DMS153 (cell line): ENCODE measurements around the gene ATOSA.
A peak's percentile ranks its signal among the peaks of the same experiment; 100 is the strongest.

Source experiments
- DNase-seq: peaks from one replicate; lab custom pipeline; 2025; lab: John Stamatoyannopoulos, UW

ATOSA gene, protein sequence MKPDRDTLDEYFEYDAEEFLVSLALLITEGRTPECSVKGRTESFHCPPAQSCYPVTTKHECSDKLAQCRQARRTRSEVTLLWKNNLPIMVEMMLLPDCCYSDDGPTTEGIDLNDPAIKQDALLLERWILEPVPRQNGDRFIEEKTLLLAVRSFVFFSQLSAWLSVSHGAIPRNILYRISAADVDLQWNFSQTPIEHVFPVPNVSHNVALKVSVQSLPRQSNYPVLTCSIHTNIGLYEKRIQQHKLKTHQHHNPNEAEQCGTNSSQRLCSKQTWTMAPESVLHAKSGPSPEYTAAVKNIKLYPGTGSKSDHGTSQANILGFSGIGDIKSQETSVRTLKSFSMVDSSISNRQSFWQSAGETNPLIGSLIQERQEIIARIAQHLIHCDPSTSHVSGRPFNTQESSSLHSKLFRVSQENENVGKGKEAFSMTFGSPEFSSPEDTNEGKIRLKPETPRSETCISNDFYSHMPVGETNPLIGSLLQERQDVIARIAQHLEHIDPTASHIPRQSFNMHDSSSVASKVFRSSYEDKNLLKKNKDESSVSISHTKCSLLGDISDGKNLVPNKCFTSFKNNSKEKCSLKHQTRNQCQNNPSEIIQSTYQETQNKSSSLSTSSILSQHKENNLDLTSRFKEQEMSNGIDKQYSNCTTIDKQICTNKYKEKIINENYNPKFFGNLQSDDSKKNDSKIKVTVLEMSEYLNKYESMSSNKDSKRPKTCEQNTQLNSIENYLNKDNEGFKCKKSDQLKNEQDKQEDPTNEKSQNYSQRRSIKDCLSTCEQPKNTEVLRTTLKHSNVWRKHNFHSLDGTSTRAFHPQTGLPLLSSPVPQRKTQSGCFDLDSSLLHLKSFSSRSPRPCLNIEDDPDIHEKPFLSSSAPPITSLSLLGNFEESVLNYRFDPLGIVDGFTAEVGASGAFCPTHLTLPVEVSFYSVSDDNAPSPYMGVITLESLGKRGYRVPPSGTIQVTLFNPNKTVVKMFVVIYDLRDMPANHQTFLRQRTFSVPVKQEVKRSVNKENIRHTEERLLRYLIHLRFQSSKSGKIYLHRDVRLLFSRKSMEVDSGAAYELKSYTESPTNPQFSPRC

GRCh38 chr15:52679232-52680040 lies at the start of gene ATOSA:
Gene ATOSA, minus strand, starts transcription at chr15:52679388. Its CDS starts 1,367 bp downstream, at chr15:52678021.
- DNase-seq = peak; percentile 35

- DNase-seq = no peak
Measured at GRCh38 chr15:52728899-52729298, 49.7 kb upstream of the ATOSA start.

GRCh38 chr15:52727815-52728214 lies 48.6 kb upstream of the ATOSA start:
- no peak for DNase-seq

DNA sequence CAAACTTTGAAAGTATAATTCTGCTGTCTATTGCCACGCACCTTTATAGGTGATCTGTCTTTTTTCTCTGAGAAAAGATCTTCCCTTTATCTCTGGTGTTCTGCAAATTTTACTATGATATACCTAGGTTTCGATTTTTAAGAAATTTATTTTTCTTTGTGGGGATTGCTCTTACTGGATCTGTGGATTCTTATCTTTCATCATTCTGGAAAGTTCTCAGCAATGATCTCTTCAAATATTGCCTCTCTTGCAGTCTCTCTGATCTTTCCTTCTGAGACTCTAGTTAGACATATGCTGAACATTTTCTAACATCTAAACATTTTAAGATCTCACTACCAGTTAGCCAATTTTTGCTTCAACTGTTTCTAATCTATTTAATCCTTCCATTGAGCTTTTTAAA lies 47.0 kb upstream of the ATOSA start:
- no peak for DNase-seq

- no peak for DNase-seq
Measured at GRCh38 chr15:52718551-52718950, 39.4 kb upstream of the ATOSA start.

- DNase-seq = no peak
Measured at GRCh38 chr15:52717924-52718323, 38.7 kb upstream of the ATOSA start.

DNA sequence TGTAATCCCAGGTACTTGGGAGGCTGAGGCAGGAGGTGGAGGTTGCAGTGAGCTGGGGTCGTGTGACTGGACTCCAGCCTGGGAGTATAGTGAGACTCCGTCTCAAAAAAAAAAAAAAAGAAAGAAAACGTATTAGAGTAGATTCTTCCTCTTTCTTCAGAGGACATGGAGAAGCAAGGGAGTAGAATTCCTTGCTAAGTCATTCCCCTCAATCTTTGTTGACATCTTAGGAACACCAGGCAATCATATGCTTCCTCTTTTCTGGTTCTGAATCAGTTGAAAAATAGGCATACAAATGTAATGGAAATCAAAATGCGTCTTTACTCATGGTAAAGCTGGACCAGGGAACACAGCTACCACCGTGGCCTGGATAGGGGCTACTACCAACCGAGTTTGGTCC lies 38.3 kb upstream of the ATOSA start:
- DNase-seq = no peak

GRCh38 chr15:52716536-52716935 lies 37.3 kb upstream of the ATOSA start:
- DNase-seq = no peak

DNA sequence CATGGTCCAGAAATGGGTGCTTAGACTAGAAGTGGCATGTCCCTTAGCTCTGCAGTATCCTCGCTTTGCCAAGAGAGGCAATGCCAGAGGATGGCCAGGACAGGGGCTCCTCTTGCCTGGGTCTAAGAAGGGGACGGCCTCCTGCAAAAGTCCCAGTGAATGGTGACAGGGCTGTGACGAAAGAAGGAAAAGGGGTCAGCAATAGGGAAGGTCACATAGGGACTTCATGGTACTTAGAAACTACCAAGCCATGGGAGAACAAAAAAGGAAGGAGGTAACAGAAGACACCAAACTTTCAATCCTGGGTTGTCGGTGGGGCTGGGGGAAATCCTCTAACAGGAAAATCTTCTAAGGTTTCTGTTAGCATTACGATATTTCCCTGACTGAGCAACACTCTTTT lies 36.2 kb upstream of the ATOSA start:
- DNase-seq = no peak

- no peak for DNase-seq
Measured at GRCh38 chr15:52714968-52715367, 35.8 kb upstream of the ATOSA start.

- no peak for DNase-seq
Measured at GRCh38 chr15:52710708-52711389, 31.7 kb upstream of the ATOSA start.

DNA sequence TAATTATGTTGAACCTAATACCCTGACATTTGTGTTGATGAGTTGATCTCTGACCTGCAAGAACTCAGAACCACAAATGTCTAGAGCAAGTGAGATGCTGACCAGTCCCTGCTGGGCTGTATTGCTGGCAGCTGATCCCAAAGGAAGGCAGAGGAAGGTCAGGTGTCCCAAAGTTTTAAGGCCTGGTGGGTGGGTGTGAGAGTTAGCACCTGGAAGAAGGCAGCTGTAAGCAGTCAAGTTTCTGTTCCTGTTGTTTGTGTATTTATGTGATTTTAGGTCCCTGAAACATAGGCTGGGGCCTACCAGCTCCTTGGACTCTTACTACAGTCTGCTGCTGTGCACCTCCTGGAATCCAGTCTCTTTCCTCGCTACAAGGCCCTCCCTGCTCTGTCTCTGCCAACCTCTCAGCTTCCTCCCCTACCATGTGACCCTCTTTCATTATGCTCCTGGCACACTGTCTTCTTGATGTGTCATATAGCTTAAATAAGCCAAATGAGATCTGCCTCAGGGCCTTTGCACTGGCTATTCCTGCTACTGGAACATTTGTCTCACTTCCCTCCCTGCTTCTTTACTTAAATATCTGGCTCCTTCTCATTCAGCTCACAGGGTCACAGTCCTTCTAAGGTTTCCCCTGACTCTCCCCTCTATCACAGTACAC lies 31.0 kb upstream of the ATOSA start:
- no peak for DNase-seq

- no peak for DNase-seq
Measured at GRCh38 chr15:52709187-52709981, 30.2 kb upstream of the ATOSA start.

- no peak for DNase-seq
Measured at GRCh38 chr15:52706091-52706490, 26.9 kb upstream of the ATOSA start.

DNA sequence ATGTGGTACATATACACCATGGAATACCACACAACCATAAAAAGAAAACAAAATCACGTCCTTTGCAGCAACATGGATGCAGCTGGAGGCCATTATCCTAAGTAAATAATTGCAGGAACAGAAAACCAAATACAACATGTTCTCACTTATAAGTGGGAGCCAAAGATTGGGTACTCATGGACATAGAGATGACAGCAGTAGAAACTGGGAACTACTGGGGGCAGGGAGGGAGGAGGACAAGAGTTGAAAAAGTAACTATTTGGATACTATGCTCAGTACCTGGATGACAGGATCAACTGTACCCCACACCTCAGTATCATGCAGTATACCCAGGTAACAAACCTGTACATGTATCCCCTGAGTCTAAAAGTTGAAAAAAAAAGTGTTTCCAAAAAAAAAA lies 23.2 kb upstream of the ATOSA start:
- DNase-seq = no peak

DNA sequence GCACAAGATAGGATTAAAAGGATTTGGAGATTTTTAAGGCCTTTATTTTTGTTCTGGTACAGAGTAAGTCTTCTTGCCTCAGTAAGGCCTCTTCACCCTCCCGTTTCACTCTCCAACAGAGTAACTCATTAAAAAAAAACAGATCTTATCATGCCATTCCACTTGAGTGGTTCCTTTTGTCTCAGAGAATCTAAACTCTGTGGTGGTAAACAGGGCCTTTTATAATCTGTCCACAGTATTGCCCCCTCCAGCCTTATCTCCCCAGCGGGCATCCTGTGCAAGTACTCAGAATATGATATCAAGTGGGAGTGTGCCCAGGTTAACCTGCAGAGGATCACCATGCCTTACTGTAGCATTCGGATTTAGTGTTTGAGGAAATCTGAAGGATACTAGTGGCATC lies 20.3 kb upstream of the ATOSA start:
- DNase-seq = no peak

- no peak for DNase-seq
Measured at GRCh38 chr15:52698514-52698913, 19.3 kb upstream of the ATOSA start.

DNA sequence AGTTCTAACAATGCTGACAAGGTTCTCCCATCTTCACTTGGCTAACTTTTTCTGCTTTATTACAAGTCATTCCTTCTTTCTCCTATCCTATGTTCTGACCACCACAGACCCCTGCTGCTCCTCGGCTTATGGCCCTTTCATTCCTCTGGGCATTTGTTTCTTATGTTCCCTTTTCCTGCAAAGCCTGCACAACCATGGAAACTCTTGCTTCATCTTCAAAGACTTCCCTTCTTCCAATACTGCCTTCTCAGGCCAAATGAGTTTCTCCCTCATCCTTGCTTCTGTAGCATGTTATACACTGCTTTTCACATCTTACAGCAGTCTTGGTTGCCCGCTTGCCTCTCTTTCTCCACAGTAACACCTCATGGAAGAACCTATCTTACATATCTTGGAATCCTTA lies 17.9 kb upstream of the ATOSA start:
- no peak for DNase-seq

DNA sequence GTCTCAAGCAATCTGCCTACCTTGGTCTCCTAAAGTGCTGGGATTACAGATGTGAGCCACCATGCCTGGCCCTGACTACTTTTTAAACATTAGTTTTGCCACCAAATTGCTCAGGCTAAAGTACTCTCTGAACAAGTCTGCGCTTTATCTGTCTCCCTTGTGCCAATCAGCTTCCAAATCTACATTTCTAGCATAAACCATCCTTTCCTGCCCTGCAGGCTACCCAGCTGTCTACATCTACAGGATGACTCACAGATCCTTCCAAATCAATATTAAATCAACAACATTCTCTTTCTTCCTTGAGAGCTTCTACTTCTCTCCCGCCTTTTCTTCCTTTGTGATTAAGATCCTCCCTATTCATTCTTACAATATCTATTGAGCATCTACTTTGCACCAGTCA lies 16.0 kb upstream of the ATOSA start:
- DNase-seq = no peak

GRCh38 chr15:52689562-52689961 lies 10.4 kb upstream of the ATOSA start:
- DNase-seq = no peak
